GM12891 (cell line): ENCODE results near the gene SF3B2.
A peak's percentile ranks its signal among the peaks of the same experiment; 100 is the strongest.

Experiments used
- DNase-seq: peaks from one replicate; pipeline ENCODE4 v3.0.0; 2011; ENCODE audit warnings: low spot score; ENCODE audit not compliant: insufficient read length
- FAIRE-seq: peaks from 2 replicates; lab custom pipeline; 2011; peaks lifted over from hg19 to GRCh38; lab: Jason Lieb, UNC
- PAX5 ChIP-seq: IDR thresholded peaks from 2 replicates; pipeline ENCODE4 v1.6.1; 2011; ENCODE audit warnings: low read length, moderate library complexity, mild to moderate bottlenecking; ENCODE audit not compliant: insufficient read depth, severe bottlenecking
- POLR2A ChIP-seq: IDR thresholded peaks from 2 replicates; pipeline ENCODE4 v1.6.1; 2011; ENCODE audit warnings: low read depth, low read length, control low read depth
- POLR2AphosphoS5 ChIP-seq: IDR thresholded peaks from 2 replicates; pipeline ENCODE4 v1.6.1; 2011; ENCODE audit warnings: low read depth, low read length, control low read depth
- POU2F2 ChIP-seq: IDR thresholded peaks from 2 replicates; pipeline ENCODE4 v1.6.1; 2011; ENCODE audit warnings: low read depth, mild to moderate bottlenecking, control low read depth, low read length, moderate library complexity
- SPI1 ChIP-seq: IDR thresholded peaks from 2 replicates; pipeline ENCODE4 v1.6.1; 2011; ENCODE audit warnings: low read depth, low read length, control low read depth
- TAF1 ChIP-seq: IDR thresholded peaks from 2 replicates; pipeline ENCODE4 v1.6.1; 2011; ENCODE audit warnings: low read depth, low read length, control low read depth

The SF3B2 gene

GRCh38 chr11:66037327-66037726 lies 14.8 kb upstream of the SF3B2 start:
- no peak for FAIRE-seq

GRCh38 chr11:66039765-66040164 lies 12.4 kb upstream of the SF3B2 start:
- no peak for FAIRE-seq

More at GRCh38 chr11:66037327-66037726, 14.8 kb upstream of the SF3B2 start:
- TF ChIP-seq POLR2AphosphoS5 (no peak), PAX5 (no peak), SPI1 (no peak), POLR2A (no peak), TAF1 (no peak), POU2F2 (no peak)
- DNase-seq: no peak

DNA sequence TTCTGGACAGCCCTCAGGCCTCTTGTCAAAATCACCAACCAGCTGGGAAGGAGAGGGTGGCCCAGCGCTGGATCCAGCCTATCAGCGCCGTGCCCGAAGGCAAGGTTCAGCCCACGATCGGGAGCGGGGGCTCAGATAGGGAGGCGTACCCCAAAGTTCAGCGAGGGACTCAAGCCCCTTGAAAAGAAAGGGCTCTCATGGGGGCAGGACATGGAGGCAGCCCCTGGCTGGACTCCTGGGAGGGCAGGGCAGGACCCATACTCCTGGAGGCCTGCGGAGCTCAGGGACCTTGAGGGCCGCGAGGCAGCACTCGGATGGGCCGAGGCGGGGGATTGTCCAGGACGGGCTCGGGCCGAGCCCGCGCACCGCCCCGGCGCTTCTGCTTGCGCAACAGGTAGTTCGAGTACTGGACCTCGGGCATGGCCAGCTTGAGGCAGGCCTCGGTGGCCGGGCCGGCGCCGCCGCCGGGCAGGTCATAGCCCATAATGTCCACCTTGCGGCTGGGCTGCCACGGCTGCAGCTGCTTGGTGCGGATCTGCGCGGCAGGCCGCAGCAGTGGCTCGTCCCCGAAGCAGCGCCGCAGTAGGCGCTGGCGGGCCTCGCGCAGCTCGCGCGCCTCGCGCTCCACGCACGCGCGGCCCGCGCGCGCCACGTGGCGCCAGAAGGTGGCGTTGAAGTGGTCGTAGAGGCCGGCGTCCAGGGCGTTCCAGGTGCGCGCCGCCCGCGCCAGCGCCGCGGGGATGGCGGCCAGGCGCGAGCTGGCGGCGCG lies 9.8 kb upstream of the SF3B2 start:
- FAIRE-seq (no peak), DNase-seq (no peak)
- TF ChIP-seq POU2F2 (no peak), POLR2A (no peak), TAF1 (no peak), PAX5 (no peak), POLR2AphosphoS5 (no peak), SPI1 (no peak)

More at GRCh38 chr11:66039765-66040164, 12.4 kb upstream of the SF3B2 start:
- TF ChIP-seq POLR2AphosphoS5 (no peak), TAF1 (no peak), PAX5 (no peak), POLR2A (no peak), SPI1 (no peak), POU2F2 (no peak)
- DNase-seq: no peak

DNA sequence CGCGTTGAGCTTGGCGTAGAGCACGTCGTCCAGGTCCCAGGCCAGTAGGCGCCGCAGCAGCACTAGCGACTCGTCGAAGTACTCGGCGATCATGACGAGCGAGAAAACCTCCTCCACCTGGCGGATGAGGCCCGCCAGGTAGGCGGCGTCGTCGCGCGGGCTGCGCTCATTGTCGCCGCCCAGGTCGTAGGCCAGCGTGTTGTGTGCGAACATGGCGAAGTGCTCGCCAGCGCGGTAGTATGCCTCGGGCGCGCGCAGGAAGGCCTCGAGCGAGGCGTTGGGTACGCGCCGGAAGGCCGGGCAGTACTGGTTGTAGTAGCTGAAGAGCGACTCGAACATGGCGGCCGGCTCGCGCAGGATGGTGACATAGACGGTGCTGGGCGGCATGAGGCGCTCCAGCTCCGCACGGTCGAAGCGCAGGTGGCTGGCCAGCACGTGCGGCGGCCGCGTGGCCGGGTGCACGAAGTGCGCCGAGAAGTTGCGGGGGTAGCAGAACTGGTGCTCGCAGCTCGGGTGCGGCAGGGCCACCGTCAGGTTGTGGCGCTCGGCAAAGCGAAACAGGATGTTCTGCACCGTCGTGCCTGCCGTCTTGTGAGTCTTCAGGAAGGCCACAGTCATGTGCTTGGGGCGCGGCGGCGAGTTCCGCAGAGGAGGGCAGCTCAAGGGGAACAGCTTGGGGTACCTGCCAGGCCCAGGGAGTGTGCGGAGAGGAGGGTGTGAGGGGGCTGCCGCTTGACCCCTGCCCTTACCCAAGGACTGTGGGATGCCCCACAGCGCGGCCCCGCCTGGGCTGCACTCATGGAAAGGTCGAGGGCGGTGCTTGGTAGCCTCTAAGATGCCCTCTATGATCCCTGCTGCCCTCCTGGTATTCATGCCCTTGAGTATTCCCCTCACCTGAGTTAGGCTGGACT lies 8.9 kb upstream of the SF3B2 start:
- no peak for TF ChIP-seq TAF1
- TF ChIP-seq POU2F2: no peak
- TF ChIP-seq POLR2AphosphoS5: no peak
- TF ChIP-seq SPI1: no peak
- TF ChIP-seq PAX5: no peak
- TF ChIP-seq POLR2A: no peak
- FAIRE-seq (no peak), DNase-seq (no peak)

DNA sequence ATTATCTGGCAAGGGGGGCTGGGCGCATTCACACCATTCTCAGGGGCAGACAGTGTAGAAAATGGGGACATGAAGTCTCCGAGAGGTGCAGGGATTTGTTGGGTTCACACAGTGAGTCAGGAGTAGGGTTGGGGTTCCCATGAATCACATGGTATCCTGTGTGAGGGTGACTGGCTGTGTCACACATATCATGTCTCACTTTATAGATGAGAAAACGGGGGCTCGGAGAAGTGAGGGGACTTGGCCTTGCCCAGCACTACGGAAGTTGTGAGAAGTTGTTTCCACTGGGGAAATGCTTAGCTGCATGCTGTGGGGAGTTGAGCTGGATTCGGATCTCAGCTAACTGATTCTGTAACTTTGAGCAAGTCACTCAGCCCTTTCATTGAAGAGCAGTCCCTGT lies 7.4 kb upstream of the SF3B2 start:
- FAIRE-seq: peak; percentile 40
- TF ChIP-seq POLR2AphosphoS5: no peak
- TF ChIP-seq PAX5: no peak
- no peak for TF ChIP-seq POLR2A
- no peak for TF ChIP-seq POU2F2
- TF ChIP-seq TAF1: no peak
- DNase-seq: no peak

DNA sequence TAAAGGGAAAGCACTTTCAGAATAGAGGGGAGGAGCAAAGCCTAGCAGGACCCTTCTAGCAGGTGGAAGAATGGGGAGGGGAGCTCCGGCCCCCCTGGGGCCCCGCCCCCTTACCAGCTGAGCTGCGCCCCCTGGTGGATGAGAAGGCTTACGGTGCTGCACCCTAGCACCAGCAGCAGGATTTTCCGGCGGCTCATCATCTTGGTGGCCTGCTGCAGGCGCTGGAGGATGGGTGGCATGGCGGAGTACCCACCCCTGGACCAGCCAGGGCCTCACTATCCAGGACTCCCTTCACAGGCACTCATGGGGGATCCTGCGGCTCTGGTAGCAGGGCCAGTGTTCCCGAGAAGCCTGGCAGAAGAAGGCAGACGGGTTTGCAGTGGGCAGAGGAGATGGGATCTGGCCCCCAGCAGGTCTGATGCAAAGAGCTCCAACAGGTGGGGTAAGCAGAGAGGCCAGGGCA lies 7.0 kb upstream of the SF3B2 start:
- FAIRE-seq (peak; percentile 95), DNase-seq (peak; percentile 89)
- TF ChIP-seq POU2F2 (no peak), PAX5 (no peak), POLR2A (no peak), POLR2AphosphoS5 (no peak), TAF1 (no peak), SPI1 (no peak)

DNA sequence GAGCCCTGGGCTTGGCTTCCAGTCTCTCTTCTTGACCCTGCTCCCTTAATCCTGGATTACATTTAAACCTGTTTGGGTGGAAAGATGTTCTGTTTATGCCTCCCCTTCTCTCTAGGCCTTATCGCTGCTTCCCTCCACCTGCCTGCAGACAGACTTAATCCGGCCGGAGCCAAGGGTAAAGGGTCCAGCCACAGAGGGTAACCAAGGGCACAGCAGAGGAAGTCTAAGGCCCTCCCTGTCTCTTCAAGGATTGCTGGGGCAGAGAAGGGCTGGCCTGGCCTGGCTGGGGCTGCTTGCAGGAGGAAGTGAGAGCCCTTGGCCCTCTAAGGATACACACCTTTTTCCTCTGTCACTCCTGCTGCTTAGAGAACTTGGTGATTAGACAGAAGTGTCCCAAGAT lies 5.3 kb upstream of the SF3B2 start:
- TF ChIP-seq SPI1 (peak; percentile 45; the same call in 1 of the 2 replicates), POLR2AphosphoS5 (no peak), PAX5 (no peak), POU2F2 (no peak)
- no peak for DNase-seq
- FAIRE-seq: no peak

DNA sequence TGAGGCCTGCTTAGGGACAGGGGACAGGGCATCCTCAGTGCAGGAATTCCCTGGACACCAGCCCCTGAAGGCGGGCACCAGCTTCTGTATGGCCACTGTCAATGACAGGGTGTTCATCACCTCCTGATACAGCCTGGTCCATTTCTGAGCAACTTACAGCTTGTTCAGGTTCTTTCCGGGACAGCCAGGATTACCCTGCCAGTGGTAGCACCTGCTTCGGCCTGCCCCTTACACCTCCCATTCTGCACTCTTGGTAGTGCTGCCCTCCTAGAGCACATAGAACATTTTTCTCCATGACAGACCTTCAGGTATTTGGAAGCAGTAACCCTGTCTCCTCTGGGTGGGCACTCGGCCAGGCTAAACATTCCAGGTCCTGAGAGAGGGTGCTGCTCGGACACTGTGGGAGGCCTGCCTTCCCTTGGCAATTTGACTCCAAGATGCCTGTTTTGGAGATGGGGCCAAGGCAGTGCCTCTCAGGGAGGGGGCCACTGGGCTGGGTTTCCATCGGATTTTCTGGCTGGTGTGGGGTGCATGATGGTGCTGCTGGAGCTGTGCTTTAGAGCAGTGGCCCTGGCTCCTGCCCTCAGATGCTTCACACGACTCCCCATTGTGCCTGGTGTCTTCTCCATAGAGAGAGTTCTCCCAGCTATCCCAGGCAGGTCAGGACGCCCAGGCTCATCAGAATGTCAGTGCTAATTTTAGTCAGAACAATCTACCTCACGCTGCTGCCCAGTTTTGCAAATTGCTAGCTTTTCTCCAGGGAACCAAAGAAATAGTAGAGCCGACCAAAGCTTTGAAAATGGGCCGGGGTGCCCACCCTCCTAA lies 4.4 kb upstream of the SF3B2 start:
- DNase-seq (no peak), FAIRE-seq (no peak)
- TF ChIP-seq SPI1 (no peak), TAF1 (no peak), POU2F2 (no peak), POLR2A (no peak), POLR2AphosphoS5 (no peak)
